HepG2 (cell line): ENCODE results near the gene CPN1. TPM values are rescaled to one million over a fixed set of nuclear protein-coding genes. Genes with fewer than 3 reads are reported as not detected.
A peak's percentile ranks its signal among the peaks of the same experiment; 100 is the strongest.

Experiments used
- ATAC-seq: fragments of 200-7000 bp; cut with Tn5 transposase; 3 replicates; pipeline ENCODE4 v1.9.1; 2020; ENCODE audit warnings: mild to moderate bottlenecking, moderate library complexity
- BruUV-seq: library from RNA; stranded (reverse); fragments of 400-500 nt; replicated peaks from 2 replicates; lab custom pipeline; 2021; lab: Mats Ljungman, UMichigan
- CTCF ChIA-PET: fragments of 300-600 bp; formaldehyde crosslinking; extraction: SDS; loops from one replicate; lab custom pipeline; 2021; ENCODE audit warnings: low total read pairs, inconsistent platforms, low intra/inter-chr PET ratio; lab: Yijun Ruan, JAX
- POLR2A ChIA-PET: fragments of 350-600 bp; sonication (Branson Sonifier 250); formaldehyde crosslinking; loops from one replicate; lab custom pipeline; 2020; ENCODE audit warnings: antibody characterized with exemption, inconsistent platforms; lab: Yijun Ruan, JAX
- DNase-seq: peaks from one replicate; pipeline ENCODE4 v3.0.0-alpha.2; 2015; ENCODE audit warnings: low spot score
- FAIRE-seq: peaks from 3 replicates; lab custom pipeline; 2011; peaks lifted over from hg19 to GRCh38; lab: Jason Lieb, UNC
- H2AFZ ChIP-seq: one replicate; pipeline ENCODE4 v1.6.1; 2011; ENCODE audit warnings: low read length, inconsistent platforms
- H3K27ac ChIP-seq: fragments of 300-600 bp; 3 replicates; pipeline ENCODE4 v1.8.0; 2011; ENCODE audit warnings: mixed run types, mild to moderate bottlenecking, mixed read lengths, low read length, inconsistent platforms; ENCODE audit not compliant: insufficient read depth; ENCODE audit errors: extremely low read length
- H3K27me3 ChIP-seq, 2 experiments: fragments of 200-600 bp in 1 of 2; 2 replicates in 1 of 2; 3 replicates in 1 of 2; pipeline versions ENCODE4 v1.6.0 to v1.8.0; 2011; ENCODE audit warnings: low read length in 2 of 2, mild to moderate bottlenecking in 2 of 2, moderate library complexity in 2 of 2, inconsistent platforms in 1 of 2; ENCODE audit not compliant: insufficient read depth in 2 of 2, control insufficient read depth in 1 of 2
- H3K36me3 ChIP-seq, 2 experiments: fragments of 200-600 bp in 1 of 2; replicated peaks in 1 of 2; 2 replicates in 1 of 2; 3 replicates in 1 of 2; pipeline versions ENCODE4 v1.5.1 to v1.8.0; 2011; ENCODE audit warnings: low read length in 2 of 2, inconsistent platforms in 1 of 2; ENCODE audit not compliant: insufficient read depth in 2 of 2, control insufficient read depth in 1 of 2
- H3K4me1 ChIP-seq: 2 replicates; pipeline ENCODE4 v1.5.1; 2012; ENCODE audit warnings: low read length, inconsistent platforms; ENCODE audit not compliant: insufficient read depth
- H3K4me2 ChIP-seq: 2 replicates; pipeline ENCODE4 v1.6.0; 2011; ENCODE audit warnings: low read depth, low read length, inconsistent platforms
- H3K4me3 ChIP-seq, 3 experiments: fragments of 200-600 bp in 1 of 3; sonication (generic), shearing (Covaris generic) in 1 of 3; replicated peaks in 1 of 3; 2 replicates each; pipeline ENCODE4 v1.5.1; 2011 to 2016; ENCODE audit warnings: low read length in 3 of 3, inconsistent platforms in 2 of 3, low read depth in 2 of 3, mild to moderate bottlenecking in 2 of 3, control low read depth in 1 of 3, mixed read lengths in 1 of 3; ENCODE audit not compliant: insufficient read depth in 1 of 3
- H3K79me2 ChIP-seq: one replicate; pipeline ENCODE4 v1.6.1; 2011; ENCODE audit warnings: low read length, inconsistent platforms; ENCODE audit not compliant: insufficient read depth
- H3K9ac ChIP-seq: 2 replicates; pipeline ENCODE4 v1.6.0; 2011; ENCODE audit warnings: mild to moderate bottlenecking, low read depth, low read length, inconsistent platforms; ENCODE audit not compliant: insufficient read depth
- H3K9me3 ChIP-seq: 2 replicates; pipeline ENCODE4 v1.5.1; 2012; ENCODE audit warnings: mild to moderate bottlenecking, low read length
- H4K20me1 ChIP-seq: 2 replicates; pipeline ENCODE4 v1.6.0; 2011; ENCODE audit warnings: inconsistent platforms, mild to moderate bottlenecking, low read length, moderate library complexity; ENCODE audit not compliant: insufficient read depth
- AGO1 ChIP-seq: fragments of 200-400 bp; formaldehyde crosslinking; IDR thresholded peaks from 2 replicates; pipeline ENCODE4 v1.6.1; 2017; ENCODE audit warnings: mild to moderate bottlenecking, low read depth, low read length, moderate library complexity; ENCODE audit not compliant: poor library complexity, severe bottlenecking
- ATF7 ChIP-seq, 2 experiments: fragments of 450-650 bp in 1 of 2; sonication (generic) in 1 of 2; formaldehyde crosslinking in 1 of 2; IDR thresholded peaks; 2 replicates each; pipeline versions ENCODE4 v1.4.0 to v1.6.1; 2016 to 2020; ENCODE audit warnings: antibody characterized with exemption in 1 of 2, mild to moderate bottlenecking in 1 of 2, missing genetic modification reagents in 1 of 2
- BRD4 ChIP-seq: sonication (generic); formaldehyde crosslinking; IDR thresholded peaks from 2 replicates; pipeline ENCODE4 v1.4.0; 2020; ENCODE audit warnings: missing genetic modification reagents
- HINFP ChIP-seq: sonication (generic); formaldehyde crosslinking; IDR thresholded peaks from 2 replicates; pipeline ENCODE4 v1.4.0; 2020; ENCODE audit warnings: low read depth, mild to moderate bottlenecking, missing genetic modification reagents
- NCOA5 ChIP-seq: sonication (generic); formaldehyde crosslinking; IDR thresholded peaks from 2 replicates; pipeline ENCODE4 v1.4.0; 2020; ENCODE audit warnings: missing genetic modification reagents
- NRL ChIP-seq: sonication (generic); formaldehyde crosslinking; IDR thresholded peaks from 2 replicates; pipeline ENCODE4 v1.5.0; 2020; ENCODE audit warnings: missing genetic modification reagents, mild to moderate bottlenecking, moderate library complexity, borderline replicate concordance
- RARG ChIP-seq: sonication (generic); formaldehyde crosslinking; IDR thresholded peaks from 2 replicates; pipeline ENCODE4 v1.4.0; 2020; ENCODE audit warnings: low read depth, mild to moderate bottlenecking, missing genetic modification reagents
- USF2 ChIP-seq, 2 experiments: sonication (generic) in 1 of 2; formaldehyde crosslinking in 1 of 2; IDR thresholded peaks; 2 replicates each; pipeline versions ENCODE4 v1.5.1 to v1.6.1; 2011 to 2020; ENCODE audit warnings: borderline replicate concordance in 1 of 2, low read depth in 1 of 2, low read length in 1 of 2, mild to moderate bottlenecking in 1 of 2, missing genetic modification reagents in 1 of 2, moderate library complexity in 1 of 2
- ZNF350 ChIP-seq: sonication (generic); formaldehyde crosslinking; IDR thresholded peaks from 2 replicates; pipeline ENCODE4 v1.4.0; 2020; ENCODE audit warnings: mild to moderate bottlenecking, low read depth, missing genetic modification reagents, borderline replicate concordance
- ZNF737 ChIP-seq: sonication (generic); formaldehyde crosslinking; IDR thresholded peaks from 2 replicates; pipeline ENCODE4 v1.5.0; 2020; ENCODE audit warnings: missing genetic modification reagents, mild to moderate bottlenecking, borderline replicate concordance
- ZNF891 ChIP-seq: sonication (generic); formaldehyde crosslinking; IDR thresholded peaks from 2 replicates; pipeline ENCODE4 v1.5.0; 2020; ENCODE audit warnings: mild to moderate bottlenecking, missing genetic modification reagents
- WGBS: methylation state at CpG from one replicate; pipeline ENCODE4 v1.1.6; 2017; ENCODE audit warnings: low lambda C conversion rate; 5-methylcytosine and 5-hydroxymethylcytosine counted together
- in situ Hi-C: cut with HindIII; loops from 2 replicates; pipeline ENCODE4 v1.10.0; 2017; ENCODE audit warnings: low pct_unique_long_range_greater_than_20kb; ENCODE audit not compliant: extremely low pct_ligation_motif_present
- intact Hi-C: fragments of 100-400 bp; cut with micrococcal nuclease; formaldehyde crosslinking; loops from one replicate; pipeline ENCODE4 v1.10.0; 2022; ENCODE audit not compliant: unreplicated experiment
- polyA plus RNA-seq, 8 experiments: library from polyadenylated mRNA; depleted of rRNA in 3 of 8; stranded (reverse) in 7 of 8; unstranded in 1 of 8; fragments of >200 nt; fragmentation: Illumina TruSeq in 4 of 8; extraction: Trizol in 4 of 8; gene quantifications; 2 replicates each; pipeline versions ENCODE4 v1.2.1 to v1.2.3, GENCODE V29; 2011 to 2016; ENCODE audit warnings: low read depth in 4 of 8, missing spikeins in 1 of 8, mixed read lengths in 1 of 8; ENCODE audit not compliant: insufficient read depth in 1 of 8
- total RNA-seq, 5 experiments: library from RNA; depleted of rRNA; stranded (reverse); fragments of >200 nt; fragmentation: Illumina TruSeq; extraction: Trizol; gene quantifications; 2 replicates each; pipeline ENCODE4 v1.2.3, GENCODE V29; 2016; ENCODE audit warnings: low read depth in 1 of 5

The CPN1 gene
- total and polyA plus RNA-seq, 2 of the 13 experiments (the other 11 are each of a cell fraction or from before 2014, with no cell fraction given), result 17.3 to 35.1 TPM

GRCh38 chr10:100020886-100021253, 60.8 kb downstream of the CPN1 start:
- peak overlapping the region; percentile 17 to 51 (median 35) for H3K4me3 ChIP-seq
- peaks cover 56% of the 10 kb centered on the region for H3K4me1 ChIP-seq
- FAIRE-seq (no peak), DNase-seq (no peak), ATAC-seq (peak; percentile 75)
- WGBS, result 10% methylated on average over 5 of the region's 11 CpGs
- no peaks in the 10 kb centered on the region for H4K20me1 ChIP-seq
- POLR2A ChIA-PET, result interaction anchor here (0.8 to 1.9 kb wide), 3 partner anchors 13 to 94 kb away, joined by 3 to 8 read pairs (median 3); no protein-coding TSS in a partner anchor
- H3K9ac ChIP-seq, result no peak overlapping the region
- no TSS peak for BruUV-seq
- peak overlapping the region; percentile 85 for H3K4me2 ChIP-seq
- no peaks in the 10 kb centered on the region for H3K36me3 ChIP-seq
- no peaks in the 10 kb centered on the region for H3K27me3 ChIP-seq
- H2AFZ ChIP-seq, result no peak overlapping the region
- intact Hi-C loops (loop anchor here (5.0 kb wide), 1 partner anchor 81 kb away; no protein-coding TSS in a partner anchor), in situ Hi-C loops (no loop called here)
- CTCF ChIA-PET, result interaction anchor here (1.4 kb wide), 1 partner anchor 12 kb away, joined by 3 read pairs; the partner anchor contains the start of gene DNMBP
- H3K79me2 ChIP-seq, result no peaks in the 10 kb centered on the region
- no peak overlapping the region for H3K27ac ChIP-seq
- no peaks in the 10 kb centered on the region for H3K9me3 ChIP-seq
- TF ChIP-seq RARG (CRISPR knock-in tag), result no peak
- peak; percentile 34 for TF ChIP-seq AGO1
- TF ChIP-seq NRL, result peak; percentile 32; the same call in 1 of the 2 replicates
- TF ChIP-seq ZNF350 (CRISPR knock-in tag), result 0 out of 2 replicates have a peak, but pooled peaks have one; percentile 2
- 0 out of 2 replicates have a peak, but pooled peaks have one; percentile 48 for TF ChIP-seq ZNF891 (CRISPR knock-in tag)
- TF ChIP-seq ATF7 (IDR thresholded peaks at IDR 0.05), result no peak
- no peak for TF ChIP-seq ATF7 (CRISPR knock-in tag; IDR thresholded peaks at IDR 0.05)
- no peak for TF ChIP-seq BRD4 (CRISPR knock-in tag)
- no peak for TF ChIP-seq ZNF737 (CRISPR knock-in tag)
- TF ChIP-seq NCOA5 (CRISPR knock-in tag), result no peak
- TF ChIP-seq USF2 (IDR thresholded peaks at IDR 0.05; ENCODE audit: low read depth, low read length), result no peak
- TF ChIP-seq USF2 (CRISPR knock-in tag; IDR thresholded peaks at IDR 0.05; ENCODE audit: borderline replicate concordance), result 0 out of 2 replicates have a peak, but pooled peaks have one; percentile 1
- TF ChIP-seq HINFP (CRISPR knock-in tag), result no peak
